ENCODE measurements around the gene SMG5.
"Not testable (repeated sequence)": the region's sequence is repeated elsewhere in the genome, so short reads cannot be mapped to it uniquely, and the experiment has no call there.

GRCh38 chr1:156323179-156323578 lies 40.6 kb upstream of the SMG5 start:
- TF ChIP-seq POLR2A, POLR2AphosphoS5 (IDR thresholded peaks at IDR 0.05; ENCODE audit: low read depth, low read length): not testable (repeated sequence)
